ENCODE measurements around the gene MAGIX. TPM values are rescaled to one million over a fixed set of nuclear protein-coding genes. Genes with fewer than 3 reads are reported as not detected.
A peak's percentile ranks its signal among the peaks of the same experiment; 100 is the strongest.

The MAGIX gene
- total and polyA plus RNA-seq, 3 donors from 2014 or later, result 0.90 to 3.1 (median 1.1) TPM

DNA sequence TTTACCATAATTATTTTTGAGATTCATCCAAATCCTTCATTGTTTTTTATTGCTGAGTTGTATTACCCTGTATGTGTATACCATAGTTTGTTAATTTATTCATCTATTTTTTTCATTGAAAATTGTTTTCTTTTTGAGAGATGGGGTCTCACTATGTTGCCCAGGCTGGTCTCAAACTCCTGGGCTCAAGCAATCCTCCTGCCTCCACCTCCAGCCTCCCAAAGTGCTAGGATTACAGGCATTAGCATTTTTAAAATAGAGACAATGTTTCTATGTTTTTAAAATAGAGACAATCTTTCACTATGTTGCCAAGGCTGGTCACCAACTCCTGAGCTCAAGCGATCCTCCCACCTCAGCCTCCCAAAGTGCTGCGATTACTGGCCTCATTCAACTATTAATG, 1.6 kb upstream of the MAGIX start:
- Histone ChIP-seq H3K4me3 (no peak overlapping the region), H3K27ac (no peak overlapping the region), H3K36me3 (ENCODE audit: low read depth, missing control alignments) (no peaks in the 10 kb centered on the region), H3K4me1 (no peaks in the 10 kb centered on the region), H3K9me3 (no peaks in the 10 kb centered on the region), H3K27me3 (no peaks in the 10 kb centered on the region)
- intact Hi-C loops (cut with DNase I; ENCODE audit: low total_unique reads), result no loop called here
- 52 to 62% methylated on average over 2 of the region's 2 CpGs for WGBS, 2 donors
- no peak for TF ChIP-seq POLR2A (IDR thresholded peaks at IDR 0.05)
- TF ChIP-seq, protein P1, sequence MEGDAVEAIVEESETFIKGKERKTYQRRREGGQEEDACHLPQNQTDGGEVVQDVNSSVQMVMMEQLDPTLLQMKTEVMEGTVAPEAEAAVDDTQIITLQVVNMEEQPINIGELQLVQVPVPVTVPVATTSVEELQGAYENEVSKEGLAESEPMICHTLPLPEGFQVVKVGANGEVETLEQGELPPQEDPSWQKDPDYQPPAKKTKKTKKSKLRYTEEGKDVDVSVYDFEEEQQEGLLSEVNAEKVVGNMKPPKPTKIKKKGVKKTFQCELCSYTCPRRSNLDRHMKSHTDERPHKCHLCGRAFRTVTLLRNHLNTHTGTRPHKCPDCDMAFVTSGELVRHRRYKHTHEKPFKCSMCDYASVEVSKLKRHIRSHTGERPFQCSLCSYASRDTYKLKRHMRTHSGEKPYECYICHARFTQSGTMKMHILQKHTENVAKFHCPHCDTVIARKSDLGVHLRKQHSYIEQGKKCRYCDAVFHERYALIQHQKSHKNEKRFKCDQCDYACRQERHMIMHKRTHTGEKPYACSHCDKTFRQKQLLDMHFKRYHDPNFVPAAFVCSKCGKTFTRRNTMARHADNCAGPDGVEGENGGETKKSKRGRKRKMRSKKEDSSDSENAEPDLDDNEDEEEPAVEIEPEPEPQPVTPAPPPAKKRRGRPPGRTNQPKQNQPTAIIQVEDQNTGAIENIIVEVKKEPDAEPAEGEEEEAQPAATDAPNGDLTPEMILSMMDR (IDR thresholded peaks at IDR 0.05), result no peak
- peak; percentile 61 for DNase-seq

DNA sequence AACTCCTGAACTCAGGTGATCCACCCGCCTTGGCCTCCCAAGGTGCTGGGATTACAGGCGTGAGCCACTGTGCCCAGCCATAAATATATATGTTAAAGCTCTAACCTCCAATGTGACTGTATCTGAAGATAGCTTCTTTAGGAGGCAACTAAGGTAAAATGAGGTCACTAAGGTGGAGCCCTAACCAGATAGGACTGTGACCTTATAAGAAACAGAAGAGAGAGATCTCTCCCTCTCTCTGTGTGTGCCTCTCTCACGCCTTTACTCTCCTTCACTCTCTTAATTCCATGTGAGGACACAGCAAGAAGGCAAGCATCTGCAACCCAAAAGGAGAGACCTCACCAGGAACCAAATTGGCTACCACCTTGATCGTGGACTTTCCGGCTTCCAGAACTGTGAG, 926 bp upstream of the MAGIX start:
- Histone ChIP-seq H3K27me3 (no peaks in the 10 kb centered on the region), H3K4me3 (no peak overlapping the region), H3K4me1 (no peaks in the 10 kb centered on the region), H3K36me3 (ENCODE audit: low read depth, missing control alignments) (no peaks in the 10 kb centered on the region), H3K9me3 (no peaks in the 10 kb centered on the region), H3K27ac (no peak overlapping the region)
- intact Hi-C loops (cut with DNase I; ENCODE audit: low total_unique reads), result no loop called here
- no peak for DNase-seq
- TF ChIP-seq, protein P1 (IDR thresholded peaks at IDR 0.05), result no peak
- no peak for TF ChIP-seq POLR2A (IDR thresholded peaks at IDR 0.05)
- WGBS, 2 donors, result 75 to 90% methylated on average over 4 to 5 of the region's 5 CpGs

DNA sequence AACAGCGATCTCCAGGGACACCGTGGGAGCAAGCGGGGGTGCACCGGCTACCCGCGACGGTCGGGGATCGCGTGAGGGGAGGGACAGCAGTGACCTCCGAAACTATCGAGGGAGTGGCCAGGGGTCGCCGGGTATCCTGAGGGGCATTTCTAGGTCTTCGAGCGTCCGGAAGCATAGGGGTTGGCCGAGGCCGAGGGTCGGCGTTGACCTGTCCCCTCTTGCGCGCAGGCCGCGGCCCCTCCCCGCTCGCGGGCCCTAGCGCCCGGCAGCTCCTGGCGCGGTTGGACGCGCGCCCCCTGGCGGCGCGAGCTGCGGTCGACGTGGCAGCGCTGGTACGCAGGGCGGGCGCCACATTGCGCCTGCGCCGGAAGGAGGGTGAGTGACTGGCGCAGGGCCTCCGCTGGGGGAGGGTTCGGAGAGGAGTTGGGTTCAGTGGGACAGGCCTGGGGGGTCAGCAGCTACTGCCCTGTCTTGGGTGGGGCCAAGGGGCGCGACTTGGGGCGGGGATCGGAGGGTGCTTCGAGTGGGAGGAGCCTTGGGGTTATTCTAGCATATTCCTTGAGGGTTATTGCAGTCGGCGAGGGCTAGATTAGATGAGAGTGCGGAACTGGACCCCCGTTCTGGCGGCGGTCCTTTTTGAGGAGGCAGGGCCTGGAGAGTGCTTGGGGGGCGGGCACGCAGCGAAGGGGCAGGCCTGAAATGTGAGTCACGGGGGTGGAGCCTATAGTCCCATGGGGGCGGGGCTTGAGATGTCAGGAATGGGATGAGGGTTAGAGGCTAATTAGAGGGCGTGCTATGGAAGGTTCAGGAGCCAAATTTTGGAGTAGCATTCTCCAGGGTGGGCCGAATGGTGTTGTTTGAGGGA, 1.2 kb downstream of the MAGIX start:
- H3K27ac ChIP-seq, result peak overlapping the region; percentile 74 to 87
- WGBS, 2 donors, result 5 to 6% methylated on average over 4 to 14 of the region's 69 CpGs
- H3K36me3 ChIP-seq (ENCODE audit: low read depth, missing control alignments), result no peaks in the 10 kb centered on the region
- DNase-seq, result peak; percentile 88
- no peaks in the 10 kb centered on the region for H3K9me3 ChIP-seq
- H3K4me1 ChIP-seq, result no peaks in the 10 kb centered on the region
- no peak for TF ChIP-seq POLR2A (IDR thresholded peaks at IDR 0.05)
- TF ChIP-seq, protein P1 (IDR thresholded peaks at IDR 0.05), result peak; percentile 67 to 92 (median 88)
- no peaks in the 10 kb centered on the region for H3K27me3 ChIP-seq
- intact Hi-C loops (cut with DNase I; ENCODE audit: low total_unique reads), result no loop called here
- H3K4me3 ChIP-seq, result peak overlapping the region; percentile 15 to 36

DNA sequence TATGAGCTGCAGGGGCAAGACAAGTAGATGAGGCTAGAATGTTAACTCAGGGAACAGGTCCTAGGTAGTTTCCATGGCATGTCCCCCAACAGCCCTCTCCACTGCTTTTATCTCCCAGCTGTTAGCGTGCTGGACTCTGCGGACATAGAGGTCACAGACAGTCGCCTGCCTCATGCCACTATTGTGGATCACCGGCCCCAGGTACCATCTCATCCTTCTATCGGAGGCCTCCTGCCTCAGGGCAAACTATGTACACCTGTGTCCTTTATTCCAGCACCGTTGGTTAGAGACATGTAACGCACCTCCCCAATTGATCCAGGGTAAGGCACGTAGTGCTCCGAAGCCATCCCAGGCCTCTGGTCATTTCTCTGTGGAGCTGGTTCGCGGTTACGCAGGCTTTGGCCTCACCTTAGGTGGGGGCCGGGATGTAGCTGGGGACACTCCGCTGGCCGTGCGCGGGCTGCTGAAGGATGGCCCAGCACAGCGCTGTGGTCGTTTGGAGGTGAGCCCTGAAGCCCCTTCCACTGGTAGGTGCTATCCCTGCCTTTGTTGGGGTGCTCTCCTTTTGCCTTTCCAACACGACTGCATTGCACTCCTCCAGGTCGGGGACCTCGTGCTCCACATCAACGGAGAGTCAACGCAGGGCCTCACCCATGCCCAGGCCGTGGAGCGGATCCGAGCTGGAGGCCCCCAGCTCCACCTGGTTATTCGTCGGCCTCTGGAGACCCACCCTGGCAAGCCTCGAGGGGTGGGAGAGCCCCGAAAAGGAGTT, 2.2 kb downstream of the MAGIX start:
- H3K27ac ChIP-seq, result peak overlapping the region in 1 of 2 donors; percentile 87
- H3K4me3 ChIP-seq, result no peak overlapping the region
- WGBS, 2 donors, result 67 to 90% methylated on average over 2 to 20 of the region's 31 CpGs
- H3K9me3 ChIP-seq, result no peaks in the 10 kb centered on the region
- TF ChIP-seq, protein P1 (IDR thresholded peaks at IDR 0.05), result no peak
- TF ChIP-seq POLR2A (IDR thresholded peaks at IDR 0.05), result no peak
- no peaks in the 10 kb centered on the region for H3K4me1 ChIP-seq
- intact Hi-C loops (cut with DNase I; ENCODE audit: low total_unique reads), result no loop called here
- no peaks in the 10 kb centered on the region for H3K36me3 ChIP-seq (ENCODE audit: low read depth, missing control alignments)
- DNase-seq, result no peak
- no peaks in the 10 kb centered on the region for H3K27me3 ChIP-seq

Data from testis (tissue), 3 donors.